ENCODE measurements around the gene ADCY4.
A peak's percentile ranks its signal among the peaks of the same experiment; 100 is the strongest.

Gene ADCY4

GRCh38 chr14:24296341-24297157 is 38.3 kb downstream of the ADCY4 start:
- peak; percentile 74 for DNase-seq

GRCh38 chr14:24293525-24293924 is 41.3 kb downstream of the ADCY4 start:
- DNase-seq, result no peak

DNA sequence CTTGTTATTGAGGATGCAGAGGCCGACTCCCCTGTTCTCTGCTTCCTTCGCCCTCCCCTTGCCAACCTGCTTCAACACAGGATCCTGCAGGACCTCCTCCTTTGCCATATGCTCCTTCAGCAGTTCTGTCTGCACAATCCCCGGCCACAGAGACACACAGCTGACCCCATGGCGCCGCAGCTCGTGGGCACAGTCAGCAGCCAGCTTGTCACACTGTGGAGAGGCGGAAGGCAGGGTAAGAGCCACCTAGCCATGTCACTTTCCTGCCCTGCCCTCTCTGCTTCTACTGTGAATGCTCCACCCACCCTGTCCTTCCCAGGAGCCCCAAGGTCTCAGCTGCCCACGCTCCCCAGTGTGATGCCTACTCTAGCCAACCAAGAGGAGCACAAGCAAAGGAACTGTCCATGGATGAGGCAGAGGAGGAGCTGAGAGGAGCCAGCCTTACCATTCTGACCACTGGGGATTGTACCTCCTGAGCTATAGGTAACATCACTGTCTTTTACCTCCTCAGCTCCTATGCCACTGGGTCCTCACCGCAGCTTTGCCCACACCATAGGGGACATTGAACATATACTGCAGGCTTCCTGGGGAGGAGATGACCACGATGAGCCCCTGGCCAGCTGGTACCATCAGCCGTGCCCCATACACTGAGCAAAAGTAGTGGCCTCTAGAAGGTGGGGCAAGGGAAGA is 42.6 kb downstream of the ADCY4 start:
- DNase-seq, result no peak

- no peak for DNase-seq
Observed at GRCh38 chr14:24291446-24292117, 43.3 kb downstream of the ADCY4 start.

DNA sequence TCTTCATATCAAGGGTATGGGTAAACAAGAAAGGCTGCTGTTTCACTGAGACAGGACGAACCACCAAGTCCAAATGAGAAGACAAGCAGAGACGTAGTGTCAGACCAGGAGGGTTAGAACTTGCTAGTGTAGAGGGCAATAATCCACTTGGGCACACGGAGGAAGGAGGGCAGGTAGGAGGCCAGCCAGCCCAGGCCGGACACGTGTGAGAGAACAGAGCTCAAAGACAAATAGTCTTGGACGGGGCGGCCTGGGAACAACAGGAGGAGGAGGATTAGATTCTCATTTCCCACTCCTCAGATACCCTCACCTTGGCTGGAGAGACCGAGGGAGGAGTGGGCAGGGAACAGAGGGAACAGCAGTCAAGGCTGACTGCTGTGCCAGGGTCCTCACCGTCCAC is 44.1 kb downstream of the ADCY4 start:
- no peak for DNase-seq

DNA sequence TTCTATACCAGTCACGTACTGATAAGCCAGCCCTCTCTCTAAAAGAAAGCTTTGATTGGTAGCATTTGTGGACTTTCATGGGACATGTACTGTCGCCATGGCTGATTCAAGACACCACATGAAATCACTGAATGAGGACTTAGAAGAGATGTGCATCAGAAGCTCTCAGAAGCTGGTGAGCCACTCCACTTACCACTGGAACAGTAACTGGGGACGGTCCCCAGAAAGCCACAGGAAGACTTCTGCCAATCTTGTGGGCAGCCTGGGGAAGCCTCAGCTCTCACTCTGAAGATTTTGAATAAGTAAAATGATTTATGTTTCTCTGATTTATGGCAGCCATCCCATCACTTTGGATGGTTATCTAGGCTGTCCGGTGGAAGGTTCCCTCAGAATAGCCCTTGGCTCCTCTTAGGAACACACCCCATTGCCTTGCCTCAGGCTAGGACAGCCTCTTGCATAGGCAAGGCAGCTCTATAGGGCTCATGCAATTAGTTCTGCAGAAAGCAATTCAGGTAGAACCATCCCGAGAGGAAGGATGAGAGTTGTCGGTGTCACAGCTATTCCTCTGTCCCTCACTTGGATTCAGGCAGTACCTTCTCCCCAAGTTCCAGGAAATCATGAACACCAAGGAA is 45.1 kb downstream of the ADCY4 start:
- no peak for DNase-seq

DNA sequence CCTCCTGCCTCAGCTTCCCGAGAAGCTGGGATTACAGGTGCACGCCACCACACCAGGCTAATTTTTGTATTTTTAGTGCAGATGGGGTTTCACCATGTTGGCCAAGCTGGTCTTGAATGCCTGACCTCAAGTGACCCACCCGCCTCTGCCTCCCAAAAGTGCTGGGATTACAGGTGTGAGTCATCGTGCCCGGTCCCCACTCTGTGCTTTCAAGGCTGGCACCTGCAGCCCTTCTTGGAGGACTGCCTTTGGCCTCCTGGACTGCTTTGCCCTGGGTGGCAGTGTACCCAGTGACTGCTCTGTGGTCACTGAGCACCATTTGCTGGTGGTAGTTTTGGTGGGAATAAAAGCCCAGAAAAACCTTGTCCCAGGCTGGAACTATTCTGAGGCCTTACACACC is 47.9 kb downstream of the ADCY4 start:
- no peak for DNase-seq

DNA sequence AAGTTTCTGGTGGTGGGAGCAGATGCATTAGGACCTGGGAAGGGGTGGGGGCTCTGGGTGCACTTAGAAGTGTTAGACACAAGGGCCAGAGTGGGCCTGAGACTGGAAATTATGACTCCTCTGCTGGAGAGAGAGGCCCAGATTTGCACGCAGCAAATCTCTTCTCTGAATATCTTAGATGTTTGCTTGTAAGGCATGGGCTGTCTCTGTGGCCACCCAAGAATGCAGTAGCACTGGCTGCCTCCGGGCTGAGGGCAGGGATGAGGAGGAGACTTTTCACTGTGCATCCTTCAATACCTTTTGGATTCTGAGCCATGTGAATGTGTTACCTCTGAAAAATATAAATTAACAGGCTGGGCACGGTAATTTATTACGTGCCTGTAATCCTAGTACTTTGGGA is 49.5 kb downstream of the ADCY4 start:
- DNase-seq, result no peak

DNA sequence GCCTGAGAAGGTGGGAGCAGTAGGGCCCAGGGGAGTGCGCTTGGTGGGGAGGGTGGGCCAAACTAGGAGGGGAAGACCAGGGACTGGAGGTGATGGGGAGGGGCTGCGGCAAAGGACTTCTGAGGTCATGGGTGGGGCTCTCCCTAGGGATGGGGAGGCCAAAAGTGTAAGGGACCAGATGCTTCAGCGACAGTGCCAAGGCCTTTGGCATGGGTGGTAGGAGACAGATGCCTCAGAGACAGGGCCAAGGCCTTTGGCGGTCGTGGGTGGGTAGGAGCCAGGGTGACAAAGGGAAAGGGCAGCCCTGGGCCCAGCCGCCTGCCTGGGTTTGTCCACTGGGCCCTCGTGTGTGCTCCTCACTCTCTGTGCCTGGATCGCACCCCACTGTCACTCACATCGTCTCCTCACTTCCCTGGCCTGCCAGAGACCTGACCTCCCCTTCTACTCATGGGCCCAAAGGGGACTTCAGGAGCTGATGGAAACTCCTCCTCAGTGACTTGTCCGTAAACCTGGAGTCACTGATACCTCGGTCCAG is 50.3 kb downstream of the ADCY4 start:
- no peak for DNase-seq

- no peak for DNase-seq
Observed at GRCh38 chr14:24283796-24284460, 50.9 kb downstream of the ADCY4 start.

DNA sequence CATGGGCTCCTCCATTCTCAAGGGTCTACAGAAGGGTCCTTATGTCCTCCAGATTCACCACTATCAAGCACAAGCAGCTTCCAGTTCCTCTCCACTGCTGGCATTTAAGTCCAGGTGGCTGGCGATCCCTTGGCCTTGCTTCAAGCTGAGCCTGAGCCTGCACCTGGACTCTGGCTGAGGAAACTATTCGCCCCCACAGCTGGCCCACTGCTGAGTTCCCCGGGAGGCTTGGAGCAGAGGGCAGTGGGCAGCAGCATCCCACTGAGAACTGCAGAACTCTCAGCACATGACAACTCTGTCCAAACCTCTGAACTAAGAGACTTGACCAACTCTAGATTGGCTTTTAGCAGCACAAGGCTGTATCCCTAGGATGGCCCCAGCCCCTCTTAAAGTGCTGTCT is 52.1 kb downstream of the ADCY4 start:
- no peak for DNase-seq

- DNase-seq, result no peak
Observed at GRCh38 chr14:24281636-24282035, 53.2 kb downstream of the ADCY4 start.

- no peak for DNase-seq
Observed at GRCh38 chr14:24280797-24281460, 53.9 kb downstream of the ADCY4 start.

DNA sequence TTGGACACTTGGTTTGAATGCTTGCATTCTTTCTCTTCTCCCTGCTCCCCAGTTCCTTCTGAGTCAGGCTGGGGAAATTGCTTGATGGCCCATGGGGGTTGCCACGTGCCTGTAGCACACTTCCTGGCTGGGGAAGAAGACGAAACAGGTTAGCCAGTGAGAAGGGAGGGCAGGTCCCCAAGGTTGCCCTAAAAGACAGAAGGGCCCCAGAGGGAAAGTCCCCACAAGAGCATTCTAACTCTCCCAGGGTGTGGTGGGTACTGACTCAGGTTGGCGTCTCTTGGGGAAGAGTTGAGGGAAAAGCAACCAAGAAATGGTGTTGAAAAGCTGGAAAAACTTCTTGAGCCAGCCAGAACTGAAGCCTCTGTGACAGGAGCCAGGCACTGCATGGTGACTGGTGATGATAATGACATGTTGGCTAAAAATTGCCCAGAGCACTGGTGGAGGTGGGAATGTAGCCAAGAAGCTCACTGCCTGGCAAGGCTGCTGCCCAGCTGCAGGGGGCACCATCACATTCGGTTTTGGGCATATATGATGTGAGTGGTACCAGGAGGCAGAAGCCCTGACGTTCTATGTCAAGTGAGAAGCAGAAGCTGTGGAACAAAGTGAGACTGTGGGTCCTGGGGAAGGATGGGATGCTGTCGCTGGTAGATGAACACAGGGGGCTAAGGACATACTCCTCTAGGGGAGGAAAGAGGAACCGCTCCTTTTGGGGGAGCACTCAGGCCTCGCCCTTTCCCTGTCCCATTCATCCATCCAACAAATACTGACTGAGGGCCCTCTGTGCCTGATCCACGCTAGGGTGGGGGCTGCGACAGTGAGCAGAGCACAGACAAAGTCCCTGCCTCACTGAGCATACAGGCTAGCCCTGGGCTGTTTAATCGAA is 55.3 kb downstream of the ADCY4 start:
- peak; percentile 63 for DNase-seq

GRCh38 chr14:24278424-24278823 is 56.4 kb downstream of the ADCY4 start:
- no peak for DNase-seq

- DNase-seq, result no peak
Observed at GRCh38 chr14:24277606-24278321, 57.1 kb downstream of the ADCY4 start.

GRCh38 chr14:24277071-24277470 is 57.8 kb downstream of the ADCY4 start:
- no peak for DNase-seq

GRCh38 chr14:24274101-24274543 is 60.7 kb downstream of the ADCY4 start:
- peak; percentile 72 for DNase-seq

DNA sequence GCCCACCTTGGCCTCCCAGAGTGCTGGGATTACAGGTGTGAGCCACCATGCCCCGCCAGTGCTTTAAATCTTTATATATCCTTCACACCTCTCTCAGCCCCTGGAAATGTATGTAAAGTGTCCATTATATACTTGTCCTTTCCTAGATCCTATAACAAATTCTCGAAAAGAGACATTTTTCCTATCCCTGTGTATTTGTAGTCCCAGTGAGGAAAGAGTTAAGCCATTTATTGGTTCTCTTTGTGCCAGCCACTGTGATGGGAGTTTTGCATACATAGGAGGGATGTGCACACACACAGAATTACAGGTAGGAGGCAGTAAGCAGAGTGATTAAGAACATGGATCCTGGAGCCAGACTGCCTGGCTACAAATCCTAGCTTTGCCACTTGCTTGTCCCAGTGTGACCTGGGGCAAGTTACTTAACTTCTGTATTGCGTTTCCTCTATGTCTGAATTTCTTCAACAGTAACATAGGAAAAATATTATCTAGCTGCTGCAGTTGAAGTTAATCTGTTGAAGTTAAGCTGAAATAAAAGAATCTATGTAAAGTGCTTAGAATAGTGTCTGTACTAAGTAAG is 61.4 kb downstream of the ADCY4 start:
- no peak for DNase-seq

DNA sequence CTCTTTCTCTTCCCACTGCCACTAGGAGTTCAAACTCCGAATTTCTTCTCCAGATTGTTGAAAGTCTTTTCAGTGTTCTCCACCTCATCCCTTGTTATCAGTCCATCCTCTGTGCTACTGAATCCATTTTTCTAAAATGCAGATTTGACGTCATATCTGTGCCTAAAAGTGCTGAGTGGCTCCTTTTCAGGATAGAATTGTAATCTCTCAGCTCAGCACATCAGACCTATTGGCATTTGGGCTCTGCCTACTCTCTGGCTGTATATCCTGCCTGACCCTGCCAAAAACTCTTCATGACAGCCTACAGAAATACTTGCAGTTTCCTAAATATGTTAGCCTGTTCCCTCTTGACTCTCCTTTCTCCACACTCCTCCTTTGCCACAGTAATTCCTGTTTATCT is 62.4 kb downstream of the ADCY4 start:
- no peak for DNase-seq

All from central memory CD4-positive, alpha-beta T cell (primary cell).